HepG2 (cell line): ENCODE measurements around the gene PARK7. TPM values are rescaled to one million over a fixed set of nuclear protein-coding genes. Genes with fewer than 3 reads are reported as not detected.
A peak's percentile ranks its signal among the peaks of the same experiment; 100 is the strongest.

Experiments
- ATF1 ChIP-seq: IDR thresholded peaks from 2 replicates; pipeline ENCODE4 v1.6.1; 2016; ENCODE audit warnings: mild to moderate bottlenecking, control low read depth
- ATM ChIP-seq: fragments of 450-650 bp; IDR thresholded peaks from 2 replicates; pipeline ENCODE4 v1.7.1; 2017; ENCODE audit warnings: mild to moderate bottlenecking, borderline replicate concordance
- CBFB ChIP-seq: sonication (generic); formaldehyde crosslinking; IDR thresholded peaks from 2 replicates; pipeline ENCODE4 v1.4.0; 2020; ENCODE audit warnings: missing genetic modification reagents
- ESRRA ChIP-seq: sonication (generic); formaldehyde crosslinking; IDR thresholded peaks from 2 replicates; pipeline ENCODE4 v1.5.1; 2020; ENCODE audit warnings: mild to moderate bottlenecking, low read depth, missing genetic modification reagents
- FOSL2 ChIP-seq: sonication (generic); formaldehyde crosslinking; IDR thresholded peaks from 2 replicates; pipeline ENCODE4 v1.4.0; 2020; ENCODE audit warnings: missing genetic modification reagents
- GABPB1 ChIP-seq: IDR thresholded peaks from 2 replicates; pipeline ENCODE4 v1.6.1; 2016; ENCODE audit warnings: mild to moderate bottlenecking, missing genetic modification reagents, moderate library complexity, missing compliant biosample characterization
- GPN1 ChIP-seq: sonication (generic); formaldehyde crosslinking; IDR thresholded peaks from 2 replicates; pipeline ENCODE4 v1.5.1; 2020; ENCODE audit warnings: missing genetic modification reagents, borderline replicate concordance
- GZF1 ChIP-seq: sonication (generic); formaldehyde crosslinking; IDR thresholded peaks from 2 replicates; pipeline ENCODE4 v1.5.1; 2020; ENCODE audit warnings: mild to moderate bottlenecking, missing genetic modification reagents
- KMT2A ChIP-seq: sonication (generic); formaldehyde crosslinking; IDR thresholded peaks from 2 replicates; pipeline ENCODE4 v1.4.0; 2020; ENCODE audit warnings: missing genetic modification reagents
- PAF1 ChIP-seq: IDR thresholded peaks from 2 replicates; pipeline ENCODE4 v1.6.1; 2016; ENCODE audit warnings: missing genetic modification reagents, missing compliant biosample characterization
- POLR2AphosphoS2 ChIP-seq: IDR thresholded peaks from 2 replicates; pipeline ENCODE4 v1.6.1; 2011; ENCODE audit warnings: low read depth, low read length, improper control_type of control experiment
- SATB2 ChIP-seq: sonication (generic); formaldehyde crosslinking; IDR thresholded peaks from 2 replicates; pipeline ENCODE4 v1.5.0; 2020; ENCODE audit warnings: missing genetic modification reagents
- THAP11 ChIP-seq: IDR thresholded peaks from 2 replicates; pipeline ENCODE4 v1.6.1; 2016; ENCODE audit warnings: missing biosample characterization, missing genetic modification reagents
- ZFP36 ChIP-seq: fragments of 150-350 bp; IDR thresholded peaks from 2 replicates; pipeline ENCODE4 v1.6.1; 2018; ENCODE audit warnings: borderline replicate concordance, low read length, low read depth; ENCODE audit not compliant: partially characterized antibody
- ZNF496 ChIP-seq: sonication (generic); formaldehyde crosslinking; IDR thresholded peaks from 2 replicates; pipeline ENCODE4 v1.8.1; 2023; ENCODE audit warnings: mild to moderate bottlenecking, moderate library complexity, missing genetic modification reagents; ENCODE audit not compliant: insufficient replicate concordance
- ZNF570 ChIP-seq: sonication (generic); formaldehyde crosslinking; IDR thresholded peaks from 2 replicates; pipeline ENCODE4 v1.4.0; 2020; ENCODE audit warnings: mild to moderate bottlenecking, missing genetic modification reagents, borderline replicate concordance
- polyA plus RNA-seq, 8 experiments: library from polyadenylated mRNA; depleted of rRNA in 3 of 8; stranded (reverse) in 7 of 8; unstranded in 1 of 8; fragments of >200 nt; fragmentation: Illumina TruSeq in 4 of 8; extraction: Trizol in 4 of 8; gene quantifications; 2 replicates each; pipeline versions ENCODE4 v1.2.1 to v1.2.3, GENCODE V29; 2011 to 2016; ENCODE audit warnings: low read depth in 4 of 8, missing spikeins in 1 of 8, mixed read lengths in 1 of 8; ENCODE audit not compliant: insufficient read depth in 1 of 8
- total RNA-seq, 5 experiments: library from RNA; depleted of rRNA; stranded (reverse); fragments of >200 nt; fragmentation: Illumina TruSeq; extraction: Trizol; gene quantifications; 2 replicates each; pipeline ENCODE4 v1.2.3, GENCODE V29; 2016; ENCODE audit warnings: low read depth in 1 of 5
- TF ChIP-seq, protein P1 (sequence below), 2 experiments: sonication (generic) in 1 of 2; formaldehyde crosslinking in 1 of 2; IDR thresholded peaks; 2 replicates each; pipeline versions ENCODE4 v1.5.1 to v1.6.1; 2011 to 2020; ENCODE audit warnings: borderline replicate concordance in 1 of 2, low read depth in 1 of 2, low read length in 1 of 2, mild to moderate bottlenecking in 1 of 2, missing genetic modification reagents in 1 of 2, moderate library complexity in 1 of 2
- TF ChIP-seq, protein P2 (sequence below): sonication (generic); formaldehyde crosslinking; IDR thresholded peaks from 2 replicates; pipeline ENCODE4 v1.5.1; 2020; ENCODE audit warnings: missing genetic modification reagents, mild to moderate bottlenecking, borderline replicate concordance
- TF ChIP-seq, protein P3 (sequence below): fragments of 450-650 bp; IDR thresholded peaks from 2 replicates; pipeline ENCODE4 v1.6.1; 2016
- TF ChIP-seq, protein P4 (sequence below): IDR thresholded peaks from 2 replicates; pipeline ENCODE4 v1.6.1; 2016; ENCODE audit warnings: missing biosample characterization, missing genetic modification reagents, low read depth
- TF ChIP-seq, protein P5 (sequence below): IDR thresholded peaks from 2 replicates; pipeline ENCODE4 v1.6.1; 2018; ENCODE audit warnings: missing genetic modification reagents, mild to moderate bottlenecking, missing compliant biosample characterization

Gene PARK7
- total and polyA plus RNA-seq, 2 of the 13 experiments (the other 11 are each of a cell fraction or from before 2014, with no cell fraction given), result 212 to 296 TPM

DNA sequence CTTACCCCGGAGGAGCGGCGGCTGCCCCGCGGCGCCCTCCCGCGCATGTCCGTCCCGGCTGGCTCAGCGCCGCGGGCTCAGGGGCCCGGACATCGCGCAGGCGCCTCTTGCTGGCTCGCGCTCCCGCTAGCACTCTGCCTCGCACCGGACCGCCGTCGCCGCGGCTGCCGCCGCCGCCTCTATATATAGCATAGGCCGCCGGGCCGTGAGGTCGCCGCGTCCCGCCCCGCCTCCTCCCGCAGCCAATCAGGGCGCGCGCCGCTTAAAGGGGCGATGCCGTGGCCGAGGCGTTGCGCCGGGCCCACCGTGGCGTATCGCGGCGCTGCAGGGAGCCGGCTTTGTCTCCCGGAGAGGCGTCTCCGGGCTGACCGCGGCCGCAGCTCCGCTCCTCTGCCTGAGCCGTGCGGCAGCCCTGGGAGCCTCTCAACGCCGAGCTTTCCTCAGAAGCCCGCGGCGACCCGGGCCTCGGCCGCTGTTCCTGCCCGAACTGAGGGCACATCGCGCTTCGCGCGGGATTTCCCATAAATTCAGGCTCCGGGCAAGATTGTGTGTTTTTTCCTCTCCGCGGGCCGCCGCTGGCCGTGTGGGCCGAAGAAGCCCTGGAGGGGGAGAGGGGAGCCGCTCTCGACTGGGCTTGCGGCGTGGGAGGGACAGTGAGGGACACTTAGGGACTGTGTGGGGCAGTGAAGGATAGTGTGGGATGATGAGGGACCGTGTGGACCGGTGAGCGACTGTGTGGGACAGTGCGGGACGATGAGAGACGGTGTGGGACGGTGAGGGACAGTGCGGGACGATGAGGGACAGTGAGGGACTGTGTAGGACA lies 64.9 kb downstream of the PARK7 start, which contains the start of gene ERRFI1 (continued):
- TF ChIP-seq, protein P1, sequence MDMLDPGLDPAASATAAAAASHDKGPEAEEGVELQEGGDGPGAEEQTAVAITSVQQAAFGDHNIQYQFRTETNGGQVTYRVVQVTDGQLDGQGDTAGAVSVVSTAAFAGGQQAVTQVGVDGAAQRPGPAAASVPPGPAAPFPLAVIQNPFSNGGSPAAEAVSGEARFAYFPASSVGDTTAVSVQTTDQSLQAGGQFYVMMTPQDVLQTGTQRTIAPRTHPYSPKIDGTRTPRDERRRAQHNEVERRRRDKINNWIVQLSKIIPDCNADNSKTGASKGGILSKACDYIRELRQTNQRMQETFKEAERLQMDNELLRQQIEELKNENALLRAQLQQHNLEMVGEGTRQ (IDR thresholded peaks at IDR 0.05; ENCODE audit: low read depth, low read length), result no peak
- TF ChIP-seq, protein P1 (CRISPR knock-in tag; IDR thresholded peaks at IDR 0.05; ENCODE audit: borderline replicate concordance), result no peak
- TF ChIP-seq, protein P2, sequence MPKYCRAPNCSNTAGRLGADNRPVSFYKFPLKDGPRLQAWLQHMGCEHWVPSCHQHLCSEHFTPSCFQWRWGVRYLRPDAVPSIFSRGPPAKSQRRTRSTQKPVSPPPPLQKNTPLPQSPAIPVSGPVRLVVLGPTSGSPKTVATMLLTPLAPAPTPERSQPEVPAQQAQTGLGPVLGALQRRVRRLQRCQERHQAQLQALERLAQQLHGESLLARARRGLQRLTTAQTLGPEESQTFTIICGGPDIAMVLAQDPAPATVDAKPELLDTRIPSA, result peak; percentile 71; the same call in 1 of the 2 replicates
- TF ChIP-seq GABPB1 (CRISPR knock-in tag) (peak; percentile 71; the same call in 1 of the 2 replicates), GZF1 (CRISPR knock-in tag) (0 out of 2 replicates have a peak, but pooled peaks have one; percentile 14), SATB2 (CRISPR knock-in tag) (no peak), PAF1 (CRISPR knock-in tag) (peak; percentile 81), CBFB (CRISPR knock-in tag) (peak; percentile 83; the same call in 1 of the 2 replicates), ZFP36 (no peak), FOSL2 (CRISPR knock-in tag) (peak; percentile 7; the same call in 1 of the 2 replicates), ESRRA (CRISPR knock-in tag) (0 out of 2 replicates have a peak, but pooled peaks have one; percentile 21), ATM (no peak), GPN1 (CRISPR knock-in tag) (no peak), POLR2AphosphoS2 (peak; percentile 65; the same call in 1 of the 2 replicates), ZNF570 (CRISPR knock-in tag) (peak; percentile 54; the same call in 1 of the 2 replicates), ATF1 (no peak), ZNF496 (CRISPR knock-in tag) (no peak), THAP11 (CRISPR knock-in tag) (peak; percentile 69), KMT2A (peak; percentile 66; the same call in 1 of the 2 replicates)
- TF ChIP-seq, protein P3, sequence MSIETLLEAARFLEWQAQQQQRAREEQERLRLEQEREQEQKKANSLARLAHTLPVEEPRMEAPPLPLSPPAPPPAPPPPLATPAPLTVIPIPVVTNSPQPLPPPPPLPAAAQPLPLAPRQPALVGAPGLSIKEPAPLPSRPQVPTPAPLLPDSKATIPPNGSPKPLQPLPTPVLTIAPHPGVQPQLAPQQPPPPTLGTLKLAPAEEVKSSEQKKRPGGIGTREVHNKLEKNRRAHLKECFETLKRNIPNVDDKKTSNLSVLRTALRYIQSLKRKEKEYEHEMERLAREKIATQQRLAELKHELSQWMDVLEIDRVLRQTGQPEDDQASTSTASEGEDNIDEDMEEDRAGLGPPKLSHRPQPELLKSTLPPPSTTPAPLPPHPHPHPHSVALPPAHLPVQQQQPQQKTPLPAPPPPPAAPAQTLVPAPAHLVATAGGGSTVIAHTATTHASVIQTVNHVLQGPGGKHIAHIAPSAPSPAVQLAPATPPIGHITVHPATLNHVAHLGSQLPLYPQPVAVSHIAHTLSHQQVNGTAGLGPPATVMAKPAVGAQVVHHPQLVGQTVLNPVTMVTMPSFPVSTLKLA, result no peak
- TF ChIP-seq, protein P4, sequence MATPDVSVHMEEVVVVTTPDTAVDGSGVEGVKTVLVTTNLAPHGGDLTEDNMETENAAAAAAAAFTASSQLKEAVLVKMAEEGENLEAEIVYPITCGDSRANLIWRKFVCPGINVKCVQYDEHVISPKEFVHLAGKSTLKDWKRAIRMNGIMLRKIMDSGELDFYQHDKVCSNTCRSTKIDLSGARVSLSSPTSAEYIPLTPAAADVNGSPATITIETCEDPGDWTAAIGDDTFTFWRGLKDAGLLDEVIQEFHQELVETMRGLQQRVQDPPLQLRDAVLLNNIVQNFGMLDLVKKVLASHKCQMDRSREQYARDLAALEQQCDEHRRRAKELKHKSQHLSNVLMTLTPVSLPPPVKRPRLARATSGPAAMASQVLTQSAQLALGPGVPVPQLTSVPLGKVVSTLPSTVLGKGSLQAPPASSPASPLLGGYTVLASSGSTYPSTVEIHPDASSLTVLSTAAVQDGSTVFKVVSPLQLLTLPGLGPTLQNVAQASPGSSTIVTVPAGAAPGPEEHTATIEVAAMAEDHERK, result peak; percentile 56; the same call in 1 of the 2 replicates
- TF ChIP-seq, protein P5, sequence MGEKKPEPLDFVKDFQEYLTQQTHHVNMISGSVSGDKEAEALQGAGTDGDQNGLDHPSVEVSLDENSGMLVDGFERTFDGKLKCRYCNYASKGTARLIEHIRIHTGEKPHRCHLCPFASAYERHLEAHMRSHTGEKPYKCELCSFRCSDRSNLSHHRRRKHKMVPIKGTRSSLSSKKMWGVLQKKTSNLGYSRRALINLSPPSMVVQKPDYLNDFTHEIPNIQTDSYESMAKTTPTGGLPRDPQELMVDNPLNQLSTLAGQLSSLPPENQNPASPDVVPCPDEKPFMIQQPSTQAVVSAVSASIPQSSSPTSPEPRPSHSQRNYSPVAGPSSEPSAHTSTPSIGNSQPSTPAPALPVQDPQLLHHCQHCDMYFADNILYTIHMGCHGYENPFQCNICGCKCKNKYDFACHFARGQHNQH (CRISPR knock-in tag), result peak; percentile 40; the same call in 1 of the 2 replicates
